HCT116 (cell line): ENCODE measurements around the gene IQCK.

Experiments used
- CEBPB ChIP-seq: IDR thresholded peaks from 2 replicates; pipeline ENCODE4 v1.6.1; 2012; ENCODE audit warnings: low read depth
- CTCF ChIP-seq, 3 experiments: fragments of 200-600 bp in 1 of 3; sonication (generic) in 1 of 3; IDR thresholded peaks in 2 of 3; conservative IDR thresholded peaks in 1 of 3; 2 replicates each; pipeline ENCODE4 v1.5.1; 2012 to 2017; ENCODE audit warnings: low read depth in 2 of 3, low read length in 2 of 3, antibody characterized with exemption in 1 of 3, borderline replicate concordance in 1 of 3, control low read depth in 1 of 3, mild to moderate bottlenecking in 1 of 3, mixed read lengths in 1 of 3, mixed run types in 1 of 3, moderate library complexity in 1 of 3; ENCODE audit not compliant: insufficient read depth in 1 of 3
- EGR1 ChIP-seq: IDR thresholded peaks from 2 replicates; pipeline ENCODE4 v1.6.1; 2012; ENCODE audit warnings: low read depth
- EZH2 ChIP-seq: fragments of 200-600 bp; sonication (generic); IDR thresholded peaks from 2 replicates; pipeline ENCODE4 v1.6.1; 2017; ENCODE audit warnings: antibody characterized with exemption, mixed run types
- JUND ChIP-seq: IDR thresholded peaks from 2 replicates; pipeline ENCODE4 v1.6.1; 2012
- POLR2A ChIP-seq: IDR thresholded peaks from 2 replicates; pipeline ENCODE4 v1.7.0; 2011; ENCODE audit warnings: borderline replicate concordance; ENCODE audit not compliant: insufficient read depth, insufficient read length; ENCODE audit errors: extremely low read depth
- POLR2AphosphoS5 ChIP-seq: IDR thresholded peaks from 2 replicates; pipeline ENCODE4 v1.6.1; 2011; ENCODE audit warnings: mild to moderate bottlenecking, low read depth, low read length, moderate library complexity
- TCF7L2 ChIP-seq: IDR thresholded peaks from 2 replicates; pipeline ENCODE4 v1.7.0; 2011; ENCODE audit warnings: borderline replicate concordance, inconsistent platforms; ENCODE audit not compliant: insufficient read depth, insufficient read length; ENCODE audit errors: extremely low read depth
- ZNF274 ChIP-seq: fragments of 200-500 bp; sonication (Bioruptor generic); IDR thresholded peaks from 2 replicates; pipeline ENCODE4 v1.6.1; 2014; ENCODE audit warnings: mild to moderate bottlenecking, low read depth, low read length, inconsistent platforms
- TF ChIP-seq, protein P1 (sequence below): IDR thresholded peaks from 2 replicates; pipeline ENCODE4 v1.6.1; 2011; ENCODE audit warnings: mild to moderate bottlenecking, low read length, moderate library complexity; ENCODE audit not compliant: insufficient replicate concordance; ENCODE audit errors: extremely low read depth

- TF ChIP-seq CEBPB (no peak), CTCF (IDR thresholded peaks at IDR 0.05 in 2 of 3, conservative IDR thresholded peaks at IDR 0.05 in 1 of 3; ENCODE audit: borderline replicate concordance in 1 of 3, insufficient read depth in 1 of 3, low read depth in 2 of 3, low read length in 2 of 3) (no peak), POLR2A (no peak), EZH2 (no peak), POLR2AphosphoS5 (no peak), TCF7L2 (no peak), JUND (no peak), EGR1 (no peak), ZNF274 (no peak)
- TF ChIP-seq, protein P1, sequence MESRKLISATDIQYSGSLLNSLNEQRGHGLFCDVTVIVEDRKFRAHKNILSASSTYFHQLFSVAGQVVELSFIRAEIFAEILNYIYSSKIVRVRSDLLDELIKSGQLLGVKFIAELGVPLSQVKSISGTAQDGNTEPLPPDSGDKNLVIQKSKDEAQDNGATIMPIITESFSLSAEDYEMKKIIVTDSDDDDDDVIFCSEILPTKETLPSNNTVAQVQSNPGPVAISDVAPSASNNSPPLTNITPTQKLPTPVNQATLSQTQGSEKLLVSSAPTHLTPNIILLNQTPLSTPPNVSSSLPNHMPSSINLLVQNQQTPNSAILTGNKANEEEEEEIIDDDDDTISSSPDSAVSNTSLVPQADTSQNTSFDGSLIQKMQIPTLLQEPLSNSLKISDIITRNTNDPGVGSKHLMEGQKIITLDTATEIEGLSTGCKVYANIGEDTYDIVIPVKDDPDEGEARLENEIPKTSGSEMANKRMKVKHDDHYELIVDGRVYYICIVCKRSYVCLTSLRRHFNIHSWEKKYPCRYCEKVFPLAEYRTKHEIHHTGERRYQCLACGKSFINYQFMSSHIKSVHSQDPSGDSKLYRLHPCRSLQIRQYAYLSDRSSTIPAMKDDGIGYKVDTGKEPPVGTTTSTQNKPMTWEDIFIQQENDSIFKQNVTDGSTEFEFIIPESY: no peak
Observed at GRCh38 chr16:19769239-19769638, 51.2 kb downstream of the IQCK start.
